GM23338 (cell line): ENCODE results near the gene COLQ. TPM values are rescaled to one million over a fixed set of nuclear protein-coding genes. Genes with fewer than 3 reads are reported as not detected.

Experiments
- ATAC-seq: fragments of 200-7000 bp; cut with Tn5 transposase; 3 replicates; pipeline ENCODE4 v1.9.1; 2020
- DNase-seq: peaks from one replicate; pipeline ENCODE4 v3.0.0-alpha.2; 2015; ENCODE audit warnings: low spot score
- H2AFZ ChIP-seq: fragments of 200-600 bp; sonication (generic); 2 replicates; pipeline ENCODE4 v1.8.0; 2016; ENCODE audit warnings: antibody characterized with exemption, mild to moderate bottlenecking, moderate library complexity
- H3F3A ChIP-seq: fragments of 200-600 bp; sonication (generic); replicated peaks from 2 replicates; pipeline ENCODE4 v1.8.0; 2017; ENCODE audit warnings: antibody characterized with exemption, mixed run types, low read depth
- H3K27ac ChIP-seq: fragments of 200-600 bp; sonication (generic); 2 replicates; pipeline ENCODE4 v1.6.1; 2016; ENCODE audit warnings: low read depth
- H3K27me3 ChIP-seq: fragments of 200-600 bp; sonication (generic); 2 replicates; pipeline ENCODE4 v1.8.0; 2016; ENCODE audit warnings: mild to moderate bottlenecking, mixed run types, moderate library complexity; ENCODE audit not compliant: insufficient read depth
- H3K36me3 ChIP-seq: fragments of 200-600 bp; sonication (generic); 2 replicates; pipeline ENCODE4 v1.8.0; 2016; ENCODE audit warnings: mild to moderate bottlenecking; ENCODE audit not compliant: insufficient read depth
- H3K4me1 ChIP-seq: fragments of 200-600 bp; sonication (generic); 2 replicates; pipeline ENCODE4 v1.8.0; 2016; ENCODE audit warnings: mild to moderate bottlenecking, moderate library complexity; ENCODE audit not compliant: insufficient read depth
- H3K4me2 ChIP-seq: fragments of 200-600 bp; sonication (generic); 2 replicates; pipeline ENCODE4 v1.7.1; 2017; ENCODE audit warnings: mixed run types
- H3K4me3 ChIP-seq: fragments of 200-600 bp; sonication (generic); 2 replicates; pipeline ENCODE4 v1.6.1; 2016; ENCODE audit warnings: mixed run types
- H3K79me2 ChIP-seq: fragments of 200-600 bp; sonication (generic); replicated peaks from 2 replicates; pipeline ENCODE4 v1.8.0; 2017; ENCODE audit warnings: mild to moderate bottlenecking; ENCODE audit not compliant: insufficient read depth
- H3K9me2 ChIP-seq: fragments of 200-600 bp; sonication (generic); 2 replicates; pipeline ENCODE4 v1.8.0; 2017; ENCODE audit not compliant: insufficient read depth
- H4K20me1 ChIP-seq: fragments of 200-600 bp; sonication (generic); replicated peaks from 2 replicates; pipeline ENCODE4 v1.8.0; 2017; ENCODE audit warnings: mild to moderate bottlenecking; ENCODE audit not compliant: insufficient read depth
- H3K27ac Mint-ChIP-seq: 2 replicates; pipeline ENCODE4 v1.8.0; 2020; ENCODE audit warnings: inconsistent platforms, mild to moderate bottlenecking, moderate library complexity, mixed read lengths
- H3K27me3 Mint-ChIP-seq: 3 replicates; pipeline ENCODE4 v1.8.0; 2022; ENCODE audit warnings: low read depth, mild to moderate bottlenecking, moderate library complexity, mixed read lengths, inconsistent platforms; ENCODE audit not compliant: insufficient read depth, poor library complexity
- H3K36me3 Mint-ChIP-seq: 3 replicates; pipeline ENCODE4 v1.8.0; 2021; ENCODE audit warnings: low read depth, mild to moderate bottlenecking, inconsistent platforms, moderate library complexity, mixed read lengths
- H3K4me1 Mint-ChIP-seq: 3 replicates; pipeline ENCODE4 v1.8.0; 2020; ENCODE audit warnings: mild to moderate bottlenecking, inconsistent platforms, mixed read lengths
- H3K4me3 Mint-ChIP-seq: 3 replicates; pipeline ENCODE4 v1.8.0; 2021; ENCODE audit warnings: moderate library complexity, mild to moderate bottlenecking, inconsistent platforms, mixed read lengths
- H3K9me3 Mint-ChIP-seq: 3 replicates; pipeline ENCODE4 v1.8.0; 2020; ENCODE audit warnings: moderate library complexity, mild to moderate bottlenecking, inconsistent platforms, mixed read lengths
- CREB1 ChIP-seq: fragments of 250-450 bp; sonication (Bioruptor Pico); IDR thresholded peaks from 2 replicates; pipeline ENCODE4 v1.5.0; 2020; ENCODE audit warnings: low read depth, mild to moderate bottlenecking, moderate library complexity
- EZH2phosphoT487 ChIP-seq: fragments of 200-600 bp; sonication (generic); IDR thresholded peaks from one replicate; pipeline ENCODE4 v1.8.1; 2018; ENCODE audit warnings: antibody characterized with exemption; ENCODE audit not compliant: unreplicated experiment
- JUNB ChIP-seq: IDR thresholded peaks from one replicate; pipeline ENCODE4 v1.6.1; 2016; ENCODE audit warnings: antibody characterized with exemption; ENCODE audit not compliant: unreplicated experiment
- POLR2AphosphoS5 ChIP-seq: IDR thresholded peaks from 2 replicates; pipeline ENCODE4 v1.6.1; 2016; ENCODE audit warnings: antibody characterized with exemption, low read depth
- REST ChIP-seq: IDR thresholded peaks from one replicate; pipeline ENCODE4 v1.6.1; 2018; ENCODE audit warnings: antibody characterized with exemption; ENCODE audit not compliant: unreplicated experiment
- STAT1 ChIP-seq: IDR thresholded peaks from one replicate; pipeline ENCODE4 v1.6.1; 2016; ENCODE audit warnings: antibody characterized with exemption; ENCODE audit not compliant: unreplicated experiment
- ZNF331 ChIP-seq: fragments of 250-450 bp; sonication (Bioruptor Pico); IDR thresholded peaks from 2 replicates; pipeline ENCODE4 v1.5.0; 2020; ENCODE audit warnings: low read depth, mild to moderate bottlenecking, moderate library complexity
- ZNF462 ChIP-seq: fragments of 250-450 bp; sonication (Bioruptor Pico); IDR thresholded peaks from 2 replicates; pipeline ENCODE4 v1.5.0; 2020; ENCODE audit warnings: mild to moderate bottlenecking, moderate library complexity
- polyA plus RNA-seq: library from polyadenylated mRNA; unstranded; fragments of >200 nt; fragmentation: Nextera tagmentation; extraction: Ambion mirVana; gene quantifications from 2 replicates; pipeline ENCODE4 v1.2.1, GENCODE V29; 2016
- total RNA-seq: library from RNA; depleted of rRNA; stranded (reverse); fragments of >200 nt; shearing (Covaris generic); gene quantifications from 2 replicates; pipeline ENCODE4 v1.2.3, GENCODE V29; 2014

COLQ gene
- total and polyA plus RNA-seq, 2 experiments from 2014 or later = 0.78 to 2.0 TPM

GRCh38 chr3:15542614-15543013 is 21.1 kb upstream of the COLQ start (continued):
- TF ChIP-seq ZNF462 (CRISPR knock-in tag) = no peak
- no peak for TF ChIP-seq POLR2AphosphoS5
- no peak for TF ChIP-seq JUNB
- TF ChIP-seq EZH2phosphoT487 = no peak
- no peak for TF ChIP-seq CREB1
- TF ChIP-seq STAT1 = no peak

GRCh38 chr3:15541371-15541770 is 19.9 kb upstream of the COLQ start:
- H3K27ac ChIP-seq = no peak overlapping the region
- Mint-ChIP-seq H3K27ac (no peak overlapping the region), H3K36me3 (no peaks in the 10 kb centered on the region), H3K4me1 (no peaks in the 10 kb centered on the region), H3K4me3 (no peak overlapping the region), H3K9me3 (no peaks in the 10 kb centered on the region), H3K27me3 (no peaks in the 10 kb centered on the region)
- DNase-seq = no peak
- H3K4me2 ChIP-seq = no peak overlapping the region
- no peaks in the 10 kb centered on the region for H3F3A ChIP-seq
- H3K27me3 ChIP-seq = no peaks in the 10 kb centered on the region
- H3K9me2 ChIP-seq = no peaks in the 10 kb centered on the region
- no peaks in the 10 kb centered on the region for H3K36me3 ChIP-seq
- no peaks in the 10 kb centered on the region; the same call in 1 of the 2 replicates for H4K20me1 ChIP-seq
- H3K4me3 ChIP-seq = no peak overlapping the region
- no peak for ATAC-seq
- no peaks in the 10 kb centered on the region for H3K4me1 ChIP-seq
- no peaks in the 10 kb centered on the region for H3K79me2 ChIP-seq
- no peak overlapping the region for H2AFZ ChIP-seq
- TF ChIP-seq POLR2AphosphoS5 (no peak), CREB1 (no peak), ZNF331 (CRISPR knock-in tag) (no peak), REST (no peak)
